GM10266 (cell line): ENCODE data around the gene TDRD7.

Experiments
- DNase-seq: peaks from one replicate; pipeline ENCODE4 v3.0.0; 2012; ENCODE audit errors: extremely low spot score
- TF ChIP-seq, protein P1 (sequence below): IDR thresholded peaks from 2 replicates; pipeline ENCODE4 v1.5.1; 2012; ENCODE audit warnings: mild to moderate bottlenecking, low read depth; ENCODE audit not compliant: control insufficient read depth, insufficient read depth; ENCODE audit errors: missing control alignments

The TDRD7 gene

DNA sequence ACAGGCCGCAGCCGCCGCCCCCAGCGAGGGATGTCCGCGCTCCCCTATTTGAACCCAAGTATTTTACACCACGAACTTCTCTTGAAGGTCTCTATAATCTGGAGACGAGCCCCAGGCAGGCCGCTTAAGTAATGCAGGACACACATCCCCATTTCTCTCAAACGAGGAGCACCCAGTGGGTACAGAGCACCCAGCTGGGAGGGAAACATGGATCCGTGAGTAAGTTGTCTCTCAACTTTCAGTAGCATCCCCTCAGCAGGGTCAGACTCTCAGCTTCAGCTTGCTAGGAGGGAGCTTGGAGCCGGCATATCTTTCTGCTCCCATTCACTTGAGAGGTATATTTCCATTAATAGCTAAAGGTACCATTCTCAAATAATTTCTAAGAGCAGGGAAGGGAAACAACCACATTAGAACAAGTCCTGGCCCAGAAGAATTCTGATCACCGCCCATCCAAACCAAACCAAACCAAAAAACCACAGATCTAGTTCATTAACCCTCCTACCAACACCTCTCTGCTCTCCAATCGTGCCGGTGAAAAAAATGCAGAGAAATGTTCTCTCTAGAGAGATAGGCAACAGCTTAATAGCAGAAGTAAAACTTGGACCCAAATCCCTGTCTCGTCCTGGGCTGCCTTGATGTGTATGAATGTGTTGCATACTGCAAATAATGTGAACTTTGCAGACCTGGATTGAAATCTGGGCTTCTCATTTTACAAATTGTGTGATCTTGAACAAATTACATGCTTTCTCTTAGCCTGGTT lies 910 bp downstream of the TDRD7 start:
- TF ChIP-seq, protein P1, sequence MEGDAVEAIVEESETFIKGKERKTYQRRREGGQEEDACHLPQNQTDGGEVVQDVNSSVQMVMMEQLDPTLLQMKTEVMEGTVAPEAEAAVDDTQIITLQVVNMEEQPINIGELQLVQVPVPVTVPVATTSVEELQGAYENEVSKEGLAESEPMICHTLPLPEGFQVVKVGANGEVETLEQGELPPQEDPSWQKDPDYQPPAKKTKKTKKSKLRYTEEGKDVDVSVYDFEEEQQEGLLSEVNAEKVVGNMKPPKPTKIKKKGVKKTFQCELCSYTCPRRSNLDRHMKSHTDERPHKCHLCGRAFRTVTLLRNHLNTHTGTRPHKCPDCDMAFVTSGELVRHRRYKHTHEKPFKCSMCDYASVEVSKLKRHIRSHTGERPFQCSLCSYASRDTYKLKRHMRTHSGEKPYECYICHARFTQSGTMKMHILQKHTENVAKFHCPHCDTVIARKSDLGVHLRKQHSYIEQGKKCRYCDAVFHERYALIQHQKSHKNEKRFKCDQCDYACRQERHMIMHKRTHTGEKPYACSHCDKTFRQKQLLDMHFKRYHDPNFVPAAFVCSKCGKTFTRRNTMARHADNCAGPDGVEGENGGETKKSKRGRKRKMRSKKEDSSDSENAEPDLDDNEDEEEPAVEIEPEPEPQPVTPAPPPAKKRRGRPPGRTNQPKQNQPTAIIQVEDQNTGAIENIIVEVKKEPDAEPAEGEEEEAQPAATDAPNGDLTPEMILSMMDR: no peak
- DNase-seq: peak; percentile 53

DNA sequence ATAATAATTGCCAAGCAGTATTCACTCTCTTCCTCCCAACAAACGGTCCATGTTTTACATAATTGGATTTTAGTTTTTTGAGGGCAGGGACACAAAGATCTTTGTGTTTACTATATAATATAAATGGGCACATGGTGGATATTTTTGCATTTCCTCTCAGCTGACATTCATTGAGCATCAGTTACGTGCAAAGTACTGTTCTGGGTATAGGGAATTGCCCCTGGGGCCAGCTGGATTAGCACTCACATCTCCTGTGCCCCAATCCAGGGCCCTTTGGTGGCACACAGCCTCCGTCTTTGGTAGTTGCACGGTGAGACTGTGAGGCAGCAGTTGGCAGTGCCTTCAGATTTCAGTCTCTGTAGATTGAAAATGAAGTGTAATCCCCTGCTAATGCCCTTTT lies 1.6 kb downstream of the TDRD7 start:
- TF ChIP-seq, protein P1: no peak
- DNase-seq: no peak

DNA sequence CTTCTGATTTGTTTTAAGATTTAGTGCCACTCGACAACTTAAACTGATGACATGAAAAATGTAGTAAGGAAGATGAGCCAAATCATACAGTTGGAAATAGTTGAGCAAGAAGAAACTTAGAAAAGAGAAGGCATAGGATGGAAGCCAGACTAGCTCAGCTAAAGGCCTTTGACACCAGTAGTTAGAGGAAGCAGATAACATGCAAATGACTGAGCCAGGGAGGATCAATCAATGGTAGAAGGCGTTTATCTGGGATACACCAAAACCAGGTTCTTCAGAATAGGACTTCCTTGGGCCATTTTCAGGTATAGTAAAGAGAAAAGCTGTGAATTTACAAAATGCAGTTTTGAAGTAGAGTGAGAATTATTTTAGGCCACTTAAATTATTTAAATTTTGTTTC lies 3.2 kb downstream of the TDRD7 start:
- no peak for DNase-seq
- TF ChIP-seq, protein P1: no peak

DNA sequence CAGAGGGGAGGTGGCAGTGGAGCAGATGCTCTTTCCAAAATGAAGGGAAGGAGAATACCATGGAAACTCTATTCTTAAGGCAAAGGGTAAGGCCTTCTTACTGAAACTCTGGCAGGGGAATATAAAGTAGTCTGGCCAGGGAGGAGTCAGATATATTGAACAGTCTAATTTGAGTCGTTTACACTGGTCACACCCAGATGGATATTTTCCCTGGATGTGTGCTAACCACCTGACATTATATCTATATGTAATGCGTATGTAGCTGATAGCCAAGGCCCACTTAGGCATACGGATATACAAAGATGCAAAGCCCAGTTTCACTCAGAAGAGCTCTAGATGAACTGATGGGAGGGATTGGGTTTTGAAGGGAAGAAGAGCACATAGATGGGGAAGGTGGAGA lies 7.0 kb downstream of the TDRD7 start:
- no peak for DNase-seq
- TF ChIP-seq, protein P1: no peak

DNA sequence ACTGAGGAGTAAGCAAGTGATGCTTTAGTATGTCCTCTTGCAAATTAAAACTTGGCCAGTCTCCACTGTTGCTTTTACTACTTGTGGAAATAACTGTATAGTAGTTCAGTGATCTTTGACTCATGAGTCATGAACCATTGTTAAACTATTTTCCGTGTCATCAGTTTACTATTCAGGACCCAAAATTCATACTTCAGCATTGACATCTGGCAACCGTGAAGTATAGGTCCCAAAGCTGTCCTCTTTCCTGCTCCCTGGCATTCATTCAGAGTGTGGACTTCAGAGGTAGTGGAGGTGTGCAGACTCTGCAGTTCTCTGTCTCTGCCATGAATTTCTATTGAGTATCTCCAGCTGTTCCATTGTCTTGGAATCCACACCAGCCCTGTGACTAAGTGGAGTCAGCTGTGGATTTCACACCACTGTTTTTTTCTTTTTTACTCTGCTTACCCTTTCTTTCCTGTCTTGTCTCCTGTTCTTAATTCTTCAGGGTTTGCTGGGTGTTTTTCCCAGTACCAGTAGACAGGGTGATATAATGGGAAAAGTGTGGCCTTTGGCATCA lies 7.5 kb downstream of the TDRD7 start:
- TF ChIP-seq, protein P1: no peak
- DNase-seq: no peak

DNA sequence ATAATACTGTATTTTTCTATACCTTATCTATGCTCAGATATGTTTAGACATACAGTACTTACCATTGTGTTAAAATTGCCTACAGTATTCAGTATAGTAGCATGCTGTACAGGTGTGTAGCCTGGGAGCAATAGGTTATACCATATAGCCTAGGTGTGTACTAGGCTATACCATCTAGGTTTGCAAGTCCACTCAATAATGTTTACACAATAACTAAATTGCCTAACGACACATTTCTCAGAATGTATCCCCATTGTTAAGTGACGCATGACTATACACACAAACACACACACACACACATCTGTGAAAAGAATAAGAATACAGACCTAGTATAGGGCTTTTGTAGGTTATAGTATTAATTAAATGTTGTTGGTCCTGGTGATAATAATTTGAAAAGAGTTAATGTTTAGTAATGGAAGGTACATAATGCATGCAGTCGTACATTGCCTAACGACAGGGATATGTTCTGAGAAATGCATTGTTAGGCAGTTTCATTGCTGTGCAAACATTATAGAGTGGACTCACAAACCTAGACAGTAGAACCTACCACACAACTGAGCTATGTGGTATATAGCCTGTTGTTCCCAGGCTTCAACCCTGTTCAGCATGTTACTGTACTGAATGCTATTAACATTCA lies 13.6 kb downstream of the TDRD7 start:
- DNase-seq: no peak
- TF ChIP-seq, protein P1: no peak

DNA sequence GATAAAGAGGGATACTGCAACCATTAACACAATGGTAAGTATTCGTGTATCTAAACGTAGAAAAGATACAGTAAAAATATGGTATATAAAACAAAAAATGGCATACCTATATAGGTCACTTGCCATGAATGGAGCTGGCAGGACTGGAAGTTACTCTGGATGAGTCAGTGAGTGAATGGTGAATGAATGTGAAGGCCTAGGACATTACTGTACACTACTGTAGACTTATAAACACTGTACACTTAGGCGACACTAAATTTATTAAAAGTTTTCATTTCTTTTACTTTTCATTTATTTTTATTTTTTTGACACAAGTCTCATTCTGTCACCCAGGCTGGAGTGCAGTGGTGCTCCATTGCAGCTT lies 14.1 kb downstream of the TDRD7 start:
- no peak for DNase-seq
- TF ChIP-seq, protein P1: no peak
